Measurements from ENCODE around the gene FRMD5.
"Not testable (repeated sequence)": the region's sequence is repeated elsewhere in the genome, so short reads cannot be mapped to it uniquely, and the experiment has no call there.

Gene FRMD5

GRCh38 chr15:43831519-43832052 is 363.5 kb downstream of the FRMD5 start:
- not testable (repeated sequence) for DNase-seq (ENCODE audit: low read depth)

- DNase-seq (ENCODE audit: low read depth) = not testable (repeated sequence)
Measured at GRCh38 chr15:43830691-43831275, 364.3 kb downstream of the FRMD5 start.

GRCh38 chr15:43829951-43830540 is 365.0 kb downstream of the FRMD5 start:
- DNase-seq (ENCODE audit: low read depth) = not testable (repeated sequence)

GRCh38 chr15:43828061-43828657 is 366.9 kb downstream of the FRMD5 start:
- no peak for DNase-seq (ENCODE audit: low read depth)

GRCh38 chr15:43826508-43827341 is 368.3 kb downstream of the FRMD5 start, which contains the start of gene WDR76:
TSS of gene WDR76 (plus strand) at chr15:43827002. CDS start at chr15:43827033, 31 bp downstream.
- DNase-seq (ENCODE audit: low read depth) = peak; percentile 63

GRCh38 chr15:43826029-43826507 is 369.0 kb downstream of the FRMD5 start:
- no peak for DNase-seq (ENCODE audit: low read depth)

- not testable (repeated sequence) for DNase-seq (ENCODE audit: low read depth)
Measured at GRCh38 chr15:43825305-43825704, 369.8 kb downstream of the FRMD5 start.

GRCh38 chr15:43824302-43825246 is 370.5 kb downstream of the FRMD5 start, which contains the start of gene MFAP1:
TSS of gene MFAP1 (minus strand) at chr15:43824690. CDS start at chr15:43824569, 121 bp downstream.
- DNase-seq (ENCODE audit: low read depth) = peak; percentile 97

- DNase-seq (ENCODE audit: low read depth) = no peak
Measured at GRCh38 chr15:43821505-43821904, 373.6 kb downstream of the FRMD5 start.
